D721Med (cell line): ENCODE data around the gene NAA10.

ENCODE experiments used
- DNase-seq: peaks from one replicate; pipeline ENCODE4 v3.0.0; 2011; ENCODE audit warnings: low spot score; ENCODE audit not compliant: insufficient read length
- FAIRE-seq: peaks from 2 replicates; lab custom pipeline; 2011; peaks lifted over from hg19 to GRCh38; lab: Jason Lieb, UNC
- TF ChIP-seq, protein P1 (sequence below): IDR thresholded peaks from 2 replicates; pipeline ENCODE4 v1.5.1; 2012; ENCODE audit warnings: mild to moderate bottlenecking, control low read depth; ENCODE audit not compliant: insufficient read depth; ENCODE audit errors: missing control alignments

NAA10 gene

GRCh38 chrX:153973127-153974002, 38.5 kb upstream of the NAA10 start:
- no peak for FAIRE-seq
- DNase-seq, result no peak
- TF ChIP-seq, protein P1, sequence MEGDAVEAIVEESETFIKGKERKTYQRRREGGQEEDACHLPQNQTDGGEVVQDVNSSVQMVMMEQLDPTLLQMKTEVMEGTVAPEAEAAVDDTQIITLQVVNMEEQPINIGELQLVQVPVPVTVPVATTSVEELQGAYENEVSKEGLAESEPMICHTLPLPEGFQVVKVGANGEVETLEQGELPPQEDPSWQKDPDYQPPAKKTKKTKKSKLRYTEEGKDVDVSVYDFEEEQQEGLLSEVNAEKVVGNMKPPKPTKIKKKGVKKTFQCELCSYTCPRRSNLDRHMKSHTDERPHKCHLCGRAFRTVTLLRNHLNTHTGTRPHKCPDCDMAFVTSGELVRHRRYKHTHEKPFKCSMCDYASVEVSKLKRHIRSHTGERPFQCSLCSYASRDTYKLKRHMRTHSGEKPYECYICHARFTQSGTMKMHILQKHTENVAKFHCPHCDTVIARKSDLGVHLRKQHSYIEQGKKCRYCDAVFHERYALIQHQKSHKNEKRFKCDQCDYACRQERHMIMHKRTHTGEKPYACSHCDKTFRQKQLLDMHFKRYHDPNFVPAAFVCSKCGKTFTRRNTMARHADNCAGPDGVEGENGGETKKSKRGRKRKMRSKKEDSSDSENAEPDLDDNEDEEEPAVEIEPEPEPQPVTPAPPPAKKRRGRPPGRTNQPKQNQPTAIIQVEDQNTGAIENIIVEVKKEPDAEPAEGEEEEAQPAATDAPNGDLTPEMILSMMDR, result no peak

- TF ChIP-seq, protein P1, result no peak
- no peak for FAIRE-seq
- peak; percentile 74 for DNase-seq
These were observed 37.7 kb upstream of the NAA10 start, which contains the start of gene TMEM187 for GRCh38 chrX:153972368-153973126. Gene TMEM187, plus strand, starts transcription at chrX:153972754. Its CDS starts 9,309 bp downstream, at chrX:153982063.

GRCh38 chrX:153971450-153972367, 36.9 kb upstream of the NAA10 start, which contains the start of gene HCFC1:
Gene HCFC1, minus strand, starts transcription at chrX:153971818. Its CDS starts 978 bp downstream, at chrX:153970840.
- FAIRE-seq (no peak), DNase-seq (no peak)
- TF ChIP-seq, protein P1, result no peak

DNA sequence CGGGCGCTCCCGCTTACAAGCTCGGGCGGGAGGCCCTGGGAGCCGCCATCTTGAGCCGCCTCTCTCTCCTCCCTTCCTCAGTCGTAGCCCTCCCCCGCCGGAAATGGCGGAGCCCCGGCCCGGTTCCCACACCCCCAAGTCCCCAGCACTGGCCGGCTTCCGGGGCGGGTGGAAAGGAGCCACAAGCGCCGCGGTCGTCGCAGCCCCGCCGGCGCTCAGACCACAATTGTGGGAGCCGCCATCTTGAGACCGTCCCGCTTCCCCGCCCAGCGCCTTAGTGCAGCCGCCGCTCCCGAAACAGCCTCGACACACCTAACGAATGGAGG, 36.2 kb upstream of the NAA10 start:
- no peak for DNase-seq
- TF ChIP-seq, protein P1, result no peak
- FAIRE-seq, result no peak

- FAIRE-seq, result no peak
- DNase-seq, result no peak
These were observed 35.7 kb upstream of the NAA10 start for GRCh38 chrX:153970357-153971123.

More at GRCh38 chrX:153970357-153971123, 35.7 kb upstream of the NAA10 start:
- TF ChIP-seq, protein P1, result no peak
